Globus pallidus (tissue), 1 donor: ENCODE results near the gene ZNF609.

Experiments
- DNase-seq: peaks from one replicate; pipeline ENCODE4 v3.0.0-alpha.2; 2015; ENCODE audit warnings: low spot score

Gene ZNF609

DNA sequence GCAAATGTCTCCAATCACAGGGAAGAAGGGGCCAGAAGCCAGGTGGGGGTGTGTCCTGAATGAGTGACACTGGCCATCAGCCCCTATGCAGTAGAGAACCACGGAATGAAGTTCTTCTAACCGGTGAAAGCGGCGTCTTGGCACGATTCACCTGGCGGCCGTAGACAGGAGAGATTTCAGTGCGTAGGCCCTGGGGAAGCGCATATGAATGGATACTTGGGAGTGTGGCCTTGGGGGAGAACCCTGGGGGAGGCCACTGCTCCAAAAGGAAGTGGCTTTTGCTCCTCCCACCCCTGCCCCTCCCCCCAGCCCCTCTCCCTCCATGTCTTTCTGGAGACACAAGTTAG lies 271.4 kb downstream of the ZNF609 start:
- no peak for DNase-seq

DNA sequence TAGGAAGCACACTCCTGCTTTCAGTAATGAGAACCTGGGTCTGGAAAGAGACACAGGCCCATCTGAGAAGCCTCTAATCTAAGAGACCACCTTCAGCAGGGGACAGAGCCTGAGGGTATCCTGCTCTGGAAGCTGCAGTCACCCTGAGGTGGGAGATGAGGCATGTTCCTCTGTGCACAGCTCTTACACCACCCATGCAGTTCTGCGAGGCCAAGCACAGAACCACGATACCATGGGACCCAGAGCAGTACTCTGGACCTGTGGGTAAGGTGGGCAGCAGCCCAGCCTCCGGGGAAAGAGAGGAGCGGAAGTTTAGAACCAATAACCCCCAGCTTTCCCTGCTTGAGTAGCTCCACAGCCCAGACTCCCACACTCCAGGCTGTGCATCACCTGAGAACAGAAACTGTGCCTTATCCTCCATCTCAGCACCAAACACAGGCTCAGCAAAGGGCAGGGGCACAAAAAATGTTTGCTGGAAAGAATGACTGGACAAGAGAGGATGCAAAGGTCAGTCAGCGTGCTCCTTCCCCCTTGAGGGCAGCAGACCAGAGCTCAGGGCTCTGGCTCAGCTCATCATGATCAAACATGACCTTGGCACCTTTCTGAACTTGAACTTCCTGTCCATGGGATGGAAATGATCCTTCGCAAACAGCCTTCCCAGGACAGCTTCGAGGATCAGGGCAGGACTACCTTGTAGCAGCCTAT lies 271.9 kb downstream of the ZNF609 start:
- DNase-seq: no peak
